ENCODE measurements around the gene CDKN2D. TPM values are rescaled to one million over a fixed set of nuclear protein-coding genes. Genes with fewer than 3 reads are reported as not detected.
A peak's percentile ranks its signal among the peaks of the same experiment; 100 is the strongest.

Gene CDKN2D
- total RNA-seq, 1 donor from 2014 or later, result 13.0 TPM

GRCh38 chr19:10611907-10612306 is 43.1 kb upstream of the CDKN2D start:
- no peak overlapping the region for H3K4me3 Mint-ChIP-seq (ENCODE audit: unreplicated experiment)
- no peak for TF ChIP-seq CTCF (IDR thresholded peaks at IDR 0.05)
- peak overlapping the region; percentile 41 for H3K27ac Mint-ChIP-seq (ENCODE audit: unreplicated experiment)
- no peaks in the 10 kb centered on the region for H3K27me3 Mint-ChIP-seq (ENCODE audit: unreplicated experiment)
- H3K9me3 Mint-ChIP-seq (ENCODE audit: unreplicated experiment), result no peaks in the 10 kb centered on the region
- peaks cover 8% of the 10 kb centered on the region for H3K36me3 Mint-ChIP-seq (ENCODE audit: unreplicated experiment)
- no peak for DNase-seq (ENCODE audit: extremely low spot score, unreplicated experiment)
- H3K4me1 Mint-ChIP-seq (ENCODE audit: unreplicated experiment), result peaks cover 27% of the 10 kb centered on the region

DNA sequence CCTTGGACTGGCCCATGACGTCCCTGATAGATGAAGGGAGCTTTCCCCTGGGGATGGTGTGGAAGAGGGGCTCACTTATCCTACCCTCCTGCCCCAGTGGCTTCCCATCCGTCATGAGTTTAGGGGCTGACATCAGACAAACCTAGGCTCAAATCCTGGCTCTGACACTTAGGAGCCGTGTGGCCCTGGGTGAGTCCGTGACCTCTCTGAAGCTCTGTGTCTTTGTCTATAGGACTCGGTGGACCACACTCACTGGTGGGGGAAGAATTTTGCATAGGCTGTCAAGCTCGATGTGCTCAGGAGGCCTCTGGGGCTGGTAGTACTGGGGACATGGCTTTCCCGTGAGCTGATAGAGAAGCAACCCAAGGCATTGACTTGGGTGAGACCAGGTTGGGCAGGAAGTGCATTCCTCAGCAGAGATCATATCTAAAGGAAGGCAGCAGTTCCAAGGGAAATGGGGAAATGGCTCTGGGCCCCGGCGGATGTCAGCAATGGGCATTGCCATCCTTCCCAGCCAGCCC is 35.7 kb upstream of the CDKN2D start:
- H3K4me1 Mint-ChIP-seq (ENCODE audit: unreplicated experiment), result peaks cover 20% of the 10 kb centered on the region
- H3K4me3 Mint-ChIP-seq (ENCODE audit: unreplicated experiment), result peak overlapping the region; percentile 87
- DNase-seq (ENCODE audit: extremely low spot score, unreplicated experiment), result no peak
- H3K36me3 Mint-ChIP-seq (ENCODE audit: unreplicated experiment), result no peaks in the 10 kb centered on the region
- no peak for TF ChIP-seq CTCF (IDR thresholded peaks at IDR 0.05)
- peaks cover 11% of the 10 kb centered on the region for H3K27me3 Mint-ChIP-seq (ENCODE audit: unreplicated experiment)
- H3K9me3 Mint-ChIP-seq (ENCODE audit: unreplicated experiment), result no peaks in the 10 kb centered on the region
- peak overlapping the region; percentile 96 for H3K27ac Mint-ChIP-seq (ENCODE audit: unreplicated experiment)

GRCh38 chr19:10603873-10604459 is 35.2 kb upstream of the CDKN2D start:
- no peak for TF ChIP-seq CTCF (IDR thresholded peaks at IDR 0.05)
- no peaks in the 10 kb centered on the region for H3K9me3 Mint-ChIP-seq (ENCODE audit: unreplicated experiment)
- H3K4me1 Mint-ChIP-seq (ENCODE audit: unreplicated experiment), result peaks cover 20% of the 10 kb centered on the region
- H3K4me3 Mint-ChIP-seq (ENCODE audit: unreplicated experiment), result peak overlapping the region; percentile 87
- H3K36me3 Mint-ChIP-seq (ENCODE audit: unreplicated experiment), result no peaks in the 10 kb centered on the region
- H3K27ac Mint-ChIP-seq (ENCODE audit: unreplicated experiment), result peak overlapping the region; percentile 96
- no peak for DNase-seq (ENCODE audit: extremely low spot score, unreplicated experiment)
- H3K27me3 Mint-ChIP-seq (ENCODE audit: unreplicated experiment), result peaks cover 12% of the 10 kb centered on the region

- Mint-ChIP-seq H3K27me3 (ENCODE audit: unreplicated experiment) (peaks cover 13% of the 10 kb centered on the region), H3K36me3 (ENCODE audit: unreplicated experiment) (no peaks in the 10 kb centered on the region), H3K4me1 (ENCODE audit: unreplicated experiment) (peaks cover 20% of the 10 kb centered on the region), H3K4me3 (ENCODE audit: unreplicated experiment) (peak overlapping the region; percentile 87), H3K9me3 (ENCODE audit: unreplicated experiment) (no peaks in the 10 kb centered on the region), H3K27ac (ENCODE audit: unreplicated experiment) (peak overlapping the region; percentile 96)
- DNase-seq (ENCODE audit: extremely low spot score, unreplicated experiment), result no peak
- no peak for TF ChIP-seq CTCF (IDR thresholded peaks at IDR 0.05)
These were observed 34.5 kb upstream of the CDKN2D start for GRCh38 chr19:10603084-10603872.

Data from osteocyte (in vitro differentiated cells).